ENCODE measurements around the gene DPP10. TPM values are rescaled to one million over a fixed set of nuclear protein-coding genes. Genes with fewer than 3 reads are reported as not detected.

The DPP10 gene
- total RNA-seq, 1 donor: not detected

DNA sequence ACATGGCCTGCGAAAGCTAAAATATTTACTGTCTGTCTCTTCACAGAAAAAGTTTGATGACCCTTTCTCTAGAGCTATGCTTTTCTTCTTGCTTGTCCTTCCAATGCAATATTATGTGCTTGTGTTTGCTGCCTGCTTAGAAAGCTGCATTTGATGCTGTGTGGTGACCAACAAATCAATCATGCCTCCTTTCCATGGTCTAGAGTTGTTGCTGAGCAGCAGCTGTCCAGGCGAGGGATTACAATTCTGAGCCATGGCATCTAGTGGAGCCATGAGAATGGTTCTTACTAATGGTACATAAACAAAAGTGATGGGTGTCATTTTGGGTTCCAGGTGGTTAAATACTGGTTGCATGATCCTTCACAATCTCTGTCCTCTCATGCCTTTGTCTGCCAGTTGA, 1142.1 kb downstream of the DPP10 start:
- no peak for DNase-seq (ENCODE audit: low read depth)
- TF ChIP-seq, protein P1, sequence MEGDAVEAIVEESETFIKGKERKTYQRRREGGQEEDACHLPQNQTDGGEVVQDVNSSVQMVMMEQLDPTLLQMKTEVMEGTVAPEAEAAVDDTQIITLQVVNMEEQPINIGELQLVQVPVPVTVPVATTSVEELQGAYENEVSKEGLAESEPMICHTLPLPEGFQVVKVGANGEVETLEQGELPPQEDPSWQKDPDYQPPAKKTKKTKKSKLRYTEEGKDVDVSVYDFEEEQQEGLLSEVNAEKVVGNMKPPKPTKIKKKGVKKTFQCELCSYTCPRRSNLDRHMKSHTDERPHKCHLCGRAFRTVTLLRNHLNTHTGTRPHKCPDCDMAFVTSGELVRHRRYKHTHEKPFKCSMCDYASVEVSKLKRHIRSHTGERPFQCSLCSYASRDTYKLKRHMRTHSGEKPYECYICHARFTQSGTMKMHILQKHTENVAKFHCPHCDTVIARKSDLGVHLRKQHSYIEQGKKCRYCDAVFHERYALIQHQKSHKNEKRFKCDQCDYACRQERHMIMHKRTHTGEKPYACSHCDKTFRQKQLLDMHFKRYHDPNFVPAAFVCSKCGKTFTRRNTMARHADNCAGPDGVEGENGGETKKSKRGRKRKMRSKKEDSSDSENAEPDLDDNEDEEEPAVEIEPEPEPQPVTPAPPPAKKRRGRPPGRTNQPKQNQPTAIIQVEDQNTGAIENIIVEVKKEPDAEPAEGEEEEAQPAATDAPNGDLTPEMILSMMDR (IDR thresholded peaks at IDR 0.05; ENCODE audit: insufficient read depth, low read length): no peak
- no peak overlapping the region for H3K4me3 ChIP-seq (ENCODE audit: low read depth, low read length)

DNA sequence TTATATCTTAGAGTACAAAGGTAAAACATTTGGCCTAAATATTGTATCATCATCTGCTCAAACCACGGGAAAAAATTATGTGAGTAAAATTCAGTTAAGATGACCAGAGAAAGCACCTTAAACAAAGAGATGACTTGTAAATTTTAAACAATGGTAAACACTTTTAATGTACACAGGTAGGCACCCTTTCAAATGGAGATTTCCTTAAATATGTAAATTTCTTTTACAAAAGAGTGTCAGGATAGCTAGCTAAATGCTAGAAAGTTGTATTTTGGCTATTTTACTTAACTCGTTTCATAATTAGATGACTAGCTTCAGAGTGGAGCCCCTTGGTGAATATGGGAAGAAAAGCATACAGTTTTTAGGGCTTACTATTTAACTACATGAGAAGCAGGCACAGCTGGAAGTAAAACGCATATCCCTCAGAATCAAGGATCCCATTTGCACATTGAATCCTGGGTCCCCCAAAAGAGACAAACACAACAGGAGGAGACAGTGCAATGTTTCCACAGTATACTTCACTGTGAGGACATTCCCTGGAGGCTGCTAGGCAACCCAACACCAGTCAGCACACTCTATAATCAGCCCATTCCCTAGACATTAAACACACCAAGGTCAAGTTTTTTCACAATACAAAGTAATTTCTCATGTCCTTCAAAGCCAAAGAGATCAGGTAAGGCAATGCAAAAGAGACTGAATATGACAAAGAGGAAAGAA, 1154.4 kb downstream of the DPP10 start:
- TF ChIP-seq, protein P1 (IDR thresholded peaks at IDR 0.05; ENCODE audit: insufficient read depth, low read length): no peak
- no peak for DNase-seq (ENCODE audit: low read depth)
- H3K4me3 ChIP-seq (ENCODE audit: low read depth, low read length): no peak overlapping the region

DNA sequence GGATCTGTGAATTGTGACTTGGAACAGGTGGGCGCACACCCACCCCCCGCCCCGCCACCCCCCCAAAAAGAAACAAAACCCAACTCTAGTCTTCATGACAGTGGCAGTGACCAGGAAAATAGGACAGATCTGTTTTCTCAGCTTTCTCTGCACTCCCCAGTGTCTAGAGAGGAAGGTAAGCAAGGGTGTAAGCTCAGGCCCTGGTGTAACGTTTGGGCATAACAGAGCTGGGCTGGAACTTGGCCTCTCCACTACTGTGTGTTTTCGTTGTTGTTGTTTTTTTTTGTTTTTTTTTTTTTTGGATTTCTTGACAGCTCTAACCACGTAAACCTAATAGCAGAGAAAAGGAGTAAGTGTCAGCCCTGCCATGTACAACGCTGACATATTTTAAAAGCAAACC, 1160.8 kb downstream of the DPP10 start:
- no peak overlapping the region for H3K4me3 ChIP-seq (ENCODE audit: low read depth, low read length)
- TF ChIP-seq, protein P1 (IDR thresholded peaks at IDR 0.05; ENCODE audit: insufficient read depth, low read length): no peak
- no peak for DNase-seq (ENCODE audit: low read depth)

DNA sequence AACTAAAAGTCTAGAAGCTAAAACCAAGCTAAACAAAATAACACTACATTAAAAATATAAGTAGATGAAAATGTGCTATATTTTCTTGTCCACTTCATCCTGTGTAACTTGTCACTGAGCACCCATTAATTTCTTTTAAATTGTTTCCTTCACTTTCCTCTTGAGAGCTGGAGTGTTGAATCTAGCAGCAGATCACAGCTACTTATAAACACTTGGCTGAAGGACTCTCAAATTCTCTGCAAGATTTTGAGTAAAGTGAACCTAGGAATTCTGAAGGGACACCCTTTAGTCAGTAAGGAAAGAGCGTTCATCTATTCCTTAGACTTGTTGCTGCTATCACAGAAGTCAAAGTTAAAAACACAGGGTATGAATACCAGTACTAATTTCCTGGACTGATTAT, 1163.9 kb downstream of the DPP10 start:
- TF ChIP-seq, protein P1 (IDR thresholded peaks at IDR 0.05; ENCODE audit: insufficient read depth, low read length): no peak
- no peak overlapping the region for H3K4me3 ChIP-seq (ENCODE audit: low read depth, low read length)
- DNase-seq (ENCODE audit: low read depth): no peak

DNA sequence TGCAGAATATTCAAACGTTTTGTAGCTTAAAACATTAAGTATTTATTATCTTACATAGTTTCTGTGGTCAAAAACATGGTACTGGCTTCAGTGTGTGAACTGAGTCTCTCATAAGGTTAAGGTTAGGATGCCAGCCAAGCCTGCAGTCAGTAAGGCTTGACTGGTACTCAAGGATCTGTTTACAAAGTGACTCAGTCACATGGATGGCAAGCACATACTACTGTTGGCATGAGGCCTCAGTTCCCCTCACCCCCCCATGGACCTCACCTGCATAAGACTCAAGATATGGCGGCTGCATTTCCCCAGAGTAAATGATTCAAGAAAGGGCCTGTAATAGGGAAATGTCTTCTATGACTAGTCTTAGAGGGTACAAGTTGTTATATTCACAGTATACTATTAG, 1167.5 kb downstream of the DPP10 start:
- TF ChIP-seq, protein P1 (IDR thresholded peaks at IDR 0.05; ENCODE audit: insufficient read depth, low read length): no peak
- no peak for DNase-seq (ENCODE audit: low read depth)
- H3K4me3 ChIP-seq (ENCODE audit: low read depth, low read length): no peak overlapping the region

DNA sequence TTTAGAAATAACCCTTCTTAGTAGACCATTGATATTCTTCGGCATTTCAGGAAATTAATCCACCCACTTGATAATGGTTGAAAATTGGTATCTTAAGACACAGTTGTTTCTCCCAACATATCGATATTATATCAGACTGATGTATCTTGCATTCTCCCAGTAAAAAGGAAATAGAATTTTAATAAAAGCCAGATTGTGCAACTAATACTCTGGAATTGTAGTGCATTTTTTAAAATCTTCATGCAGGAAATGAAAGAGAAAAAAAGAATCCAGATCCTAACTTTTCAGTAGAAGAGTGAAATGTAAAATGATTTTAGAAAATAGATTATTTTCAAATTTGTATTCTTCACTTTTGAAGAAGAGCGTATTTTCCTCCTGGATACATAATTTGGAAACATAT, 1168.4 kb downstream of the DPP10 start:
- TF ChIP-seq, protein P1 (IDR thresholded peaks at IDR 0.05; ENCODE audit: insufficient read depth, low read length): no peak
- no peak for DNase-seq (ENCODE audit: low read depth)
- no peak overlapping the region for H3K4me3 ChIP-seq (ENCODE audit: low read depth, low read length)

DNA sequence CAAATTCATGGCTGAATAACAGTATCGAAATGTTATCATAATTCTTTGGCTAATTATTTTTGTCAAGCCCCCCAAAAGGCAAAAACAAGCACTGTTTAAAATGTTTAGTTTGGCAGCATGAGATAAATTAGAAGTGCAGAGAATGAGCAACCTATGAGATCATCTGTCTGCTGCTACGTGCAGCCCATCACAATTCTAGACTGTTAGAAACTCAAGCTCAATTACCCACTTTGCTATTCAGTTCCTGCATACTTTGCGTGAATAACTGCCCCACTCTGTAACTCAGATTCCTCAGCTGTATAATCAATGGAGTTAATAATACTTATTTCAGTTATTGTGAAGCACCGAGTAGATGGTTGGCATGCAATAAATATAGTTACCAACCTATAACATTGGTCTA, 1181.9 kb downstream of the DPP10 start:
- no peak overlapping the region for H3K4me3 ChIP-seq (ENCODE audit: low read depth, low read length)
- TF ChIP-seq, protein P1 (IDR thresholded peaks at IDR 0.05; ENCODE audit: insufficient read depth, low read length): no peak
- DNase-seq (ENCODE audit: low read depth): no peak
